Liver (tissue), 9 donors: ENCODE results near the gene KIT. TPM values are rescaled to one million over a fixed set of nuclear protein-coding genes. Genes with fewer than 3 reads are reported as not detected.
A peak's percentile ranks its signal among the peaks of the same experiment; 100 is the strongest.

ENCODE experiments used
- DNase-seq: peaks from one replicate; pipeline ENCODE4 v3.0.0-alpha.2; 2017; ENCODE audit warnings: low spot score
- H3K27ac ChIP-seq, 2 donors: one replicate each; pipeline ENCODE4 v1.7.0; 2013; ENCODE audit warnings: inconsistent platforms in 2 of 2, low read length in 2 of 2, control low read depth in 1 of 2, low read depth in 1 of 2, mild to moderate bottlenecking in 1 of 2
- H3K27me3 ChIP-seq, 4 donors: one replicate each; pipeline versions ENCODE4 v1.6.1 to v1.7.0; 2013; ENCODE audit warnings: low read length in 3 of 4, inconsistent platforms in 1 of 4, mild to moderate bottlenecking in 1 of 4, moderate library complexity in 1 of 4; ENCODE audit not compliant: control insufficient read depth in 4 of 4, insufficient read depth in 4 of 4
- H3K36me3 ChIP-seq, 4 donors: one replicate each; pipeline versions ENCODE4 v1.6.1 to v1.7.0; 2013; ENCODE audit warnings: low read length in 3 of 4, mild to moderate bottlenecking in 3 of 4, low read depth in 1 of 4, moderate library complexity in 1 of 4; ENCODE audit not compliant: control insufficient read depth in 4 of 4, insufficient read depth in 3 of 4
- H3K4me1 ChIP-seq, 4 donors: one replicate each; pipeline versions ENCODE4 v1.6.1 to v1.7.0; 2013; ENCODE audit warnings: low read length in 3 of 4, mild to moderate bottlenecking in 3 of 4, moderate library complexity in 1 of 4; ENCODE audit not compliant: control insufficient read depth in 4 of 4, insufficient read depth in 4 of 4
- H3K4me3 ChIP-seq, 3 donors: one replicate each; pipeline versions ENCODE4 v1.6.1 to v1.7.0; 2013; ENCODE audit warnings: low read length in 3 of 3, control low read depth in 1 of 3, low read depth in 1 of 3, mild to moderate bottlenecking in 1 of 3
- H3K9ac ChIP-seq, 2 donors: one replicate each; pipeline ENCODE4 v1.7.0; 2013; ENCODE audit warnings: low read length in 2 of 2, mild to moderate bottlenecking in 2 of 2, moderate library complexity in 2 of 2, control low read depth in 1 of 2, low read depth in 1 of 2
- H3K9me3 ChIP-seq, 4 donors: one replicate each; pipeline versions ENCODE4 v1.6.1 to v1.7.0; 2013; ENCODE audit warnings: low read length in 3 of 4; ENCODE audit not compliant: control insufficient read depth in 4 of 4
- EGR1 ChIP-seq, 2 donors: IDR thresholded peaks; 2 replicates each; pipeline ENCODE4 v1.6.1; 2016 to 2018; ENCODE audit warnings: antibody characterized with exemption in 2 of 2, low read depth in 2 of 2
- FOXA1 ChIP-seq: IDR thresholded peaks from 2 replicates; pipeline ENCODE4 v1.6.1; 2016; ENCODE audit warnings: antibody characterized with exemption
- FOXA2 ChIP-seq: IDR thresholded peaks from 2 replicates; pipeline ENCODE4 v1.6.1; 2016; ENCODE audit warnings: antibody characterized with exemption
- GABPA ChIP-seq, 2 donors: IDR thresholded peaks in 1 of 2; conservative IDR thresholded peaks in 1 of 2; 2 replicates each; pipeline ENCODE4 v1.6.1; 2016; ENCODE audit warnings: antibody characterized with exemption in 2 of 2, mild to moderate bottlenecking in 1 of 2, moderate library complexity in 1 of 2
- HNF4A ChIP-seq, 2 donors: conservative IDR thresholded peaks; 2 replicates each; pipeline ENCODE4 v1.6.1; 2016; ENCODE audit warnings: antibody characterized with exemption in 2 of 2, mild to moderate bottlenecking in 2 of 2
- HNF4G ChIP-seq: IDR thresholded peaks from 2 replicates; pipeline ENCODE4 v1.6.1; 2016; ENCODE audit warnings: antibody characterized with exemption
- JUND ChIP-seq, 2 donors: IDR thresholded peaks; 2 replicates each; pipeline ENCODE4 v1.6.1; 2016; ENCODE audit warnings: antibody characterized with exemption in 2 of 2
- NR2F2 ChIP-seq: IDR thresholded peaks from 2 replicates; pipeline ENCODE4 v1.6.1; 2016; ENCODE audit warnings: antibody characterized with exemption
- RAD21 ChIP-seq, 2 donors: IDR thresholded peaks; 2 replicates each; pipeline ENCODE4 v1.6.1; 2016; ENCODE audit warnings: antibody characterized with exemption in 2 of 2, mild to moderate bottlenecking in 2 of 2
- REST ChIP-seq: IDR thresholded peaks from 2 replicates; pipeline ENCODE4 v1.6.1; 2016; ENCODE audit warnings: antibody characterized with exemption, mild to moderate bottlenecking
- RXRA ChIP-seq, 2 donors: IDR thresholded peaks; 2 replicates each; pipeline ENCODE4 v1.6.1; 2017 to 2018; ENCODE audit warnings: antibody characterized with exemption in 2 of 2, mild to moderate bottlenecking in 1 of 2
- SP1 ChIP-seq: IDR thresholded peaks from 2 replicates; pipeline ENCODE4 v1.6.1; 2018; ENCODE audit warnings: antibody characterized with exemption, mild to moderate bottlenecking
- TAF1 ChIP-seq: conservative IDR thresholded peaks from 2 replicates; pipeline ENCODE4 v1.6.1; 2016; ENCODE audit warnings: antibody characterized with exemption, mild to moderate bottlenecking
- YY1 ChIP-seq: IDR thresholded peaks from 2 replicates; pipeline ENCODE4 v1.6.1; 2016; ENCODE audit warnings: antibody characterized with exemption, mild to moderate bottlenecking
- WGBS: extraction: QIAGEN DNeasy Blood & Tissue Kit; methylation state at CpG from one replicate; pipeline ENCODE4 v1.1.7; 2013; 5-methylcytosine and 5-hydroxymethylcytosine counted together
- polyA plus RNA-seq, 2 donors: library from polyadenylated mRNA; stranded (reverse) in 1 of 2; unstranded in 1 of 2; fragments of 200-250 nt in 1 of 2; fragments of >200 nt in 1 of 2; fragmentation: Nextera tagmentation in 1 of 2; extraction: Ambion mirVana in 1 of 2; gene quantifications; one replicate each; pipeline versions ENCODE4 v1.2.1 to v1.2.3, GENCODE V29; 2013 to 2015
- total RNA-seq, 2 donors: library from RNA; depleted of rRNA; stranded (reverse); fragments of >200 nt; gene quantifications; one replicate each; pipeline ENCODE4 v1.2.3, GENCODE V29; 2014
- TF ChIP-seq, protein P1 (sequence below): IDR thresholded peaks from 2 replicates; pipeline ENCODE4 v1.6.1; 2016; ENCODE audit warnings: antibody characterized with exemption
- TF ChIP-seq, protein P2 (sequence below): IDR thresholded peaks from 2 replicates; pipeline ENCODE4 v1.6.1; 2016; ENCODE audit warnings: antibody characterized with exemption
- TF ChIP-seq, protein P3 (sequence below): IDR thresholded peaks from 2 replicates; pipeline ENCODE4 v1.6.1; 2016; ENCODE audit warnings: antibody characterized with exemption
- donor health status: healthy.
- donor health status: healthy.
- donor health status: healthy.
- donor health status: healthy.
- donor health status: healthy.

The KIT gene
- 1 to 10 TPM; 1.0 to 5.5 TPM for total RNA-seq
- under 1 TPM; 0.06 to 0.91 TPM for polyA plus RNA-seq

- TF ChIP-seq TAF1: no peak
- TF ChIP-seq SP1: no peak
- TF ChIP-seq HNF4A (conservative IDR thresholded peaks at IDR 0.05): no peak
- no peak for TF ChIP-seq FOXA1
- no peak for TF ChIP-seq REST
- TF ChIP-seq, protein P1, sequence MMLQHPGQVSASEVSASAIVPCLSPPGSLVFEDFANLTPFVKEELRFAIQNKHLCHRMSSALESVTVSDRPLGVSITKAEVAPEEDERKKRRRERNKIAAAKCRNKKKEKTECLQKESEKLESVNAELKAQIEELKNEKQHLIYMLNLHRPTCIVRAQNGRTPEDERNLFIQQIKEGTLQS: no peak
- TF ChIP-seq JUND (IDR thresholded peaks at IDR 0.05): no peak
- TF ChIP-seq, protein P2, sequence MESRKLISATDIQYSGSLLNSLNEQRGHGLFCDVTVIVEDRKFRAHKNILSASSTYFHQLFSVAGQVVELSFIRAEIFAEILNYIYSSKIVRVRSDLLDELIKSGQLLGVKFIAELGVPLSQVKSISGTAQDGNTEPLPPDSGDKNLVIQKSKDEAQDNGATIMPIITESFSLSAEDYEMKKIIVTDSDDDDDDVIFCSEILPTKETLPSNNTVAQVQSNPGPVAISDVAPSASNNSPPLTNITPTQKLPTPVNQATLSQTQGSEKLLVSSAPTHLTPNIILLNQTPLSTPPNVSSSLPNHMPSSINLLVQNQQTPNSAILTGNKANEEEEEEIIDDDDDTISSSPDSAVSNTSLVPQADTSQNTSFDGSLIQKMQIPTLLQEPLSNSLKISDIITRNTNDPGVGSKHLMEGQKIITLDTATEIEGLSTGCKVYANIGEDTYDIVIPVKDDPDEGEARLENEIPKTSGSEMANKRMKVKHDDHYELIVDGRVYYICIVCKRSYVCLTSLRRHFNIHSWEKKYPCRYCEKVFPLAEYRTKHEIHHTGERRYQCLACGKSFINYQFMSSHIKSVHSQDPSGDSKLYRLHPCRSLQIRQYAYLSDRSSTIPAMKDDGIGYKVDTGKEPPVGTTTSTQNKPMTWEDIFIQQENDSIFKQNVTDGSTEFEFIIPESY: no peak
- TF ChIP-seq RAD21 (IDR thresholded peaks at IDR 0.05): no peak
- TF ChIP-seq NR2F2: no peak
- TF ChIP-seq GABPA (IDR thresholded peaks at IDR 0.05 in 1 of 2, conservative IDR thresholded peaks at IDR 0.05 in 1 of 2): no peak
- TF ChIP-seq RXRA (IDR thresholded peaks at IDR 0.05): no peak
- no peak for TF ChIP-seq EGR1 (IDR thresholded peaks at IDR 0.05; ENCODE audit: low read depth in 2 of 2)
- TF ChIP-seq, protein P3, sequence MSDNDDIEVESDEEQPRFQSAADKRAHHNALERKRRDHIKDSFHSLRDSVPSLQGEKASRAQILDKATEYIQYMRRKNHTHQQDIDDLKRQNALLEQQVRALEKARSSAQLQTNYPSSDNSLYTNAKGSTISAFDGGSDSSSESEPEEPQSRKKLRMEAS: no peak
- no peak for TF ChIP-seq HNF4G
- TF ChIP-seq FOXA2: no peak
- no peak for TF ChIP-seq YY1
- peaks cover 0 to 10% (median 6%) of the 10 kb centered on the region in 4 donors for H3K27me3 ChIP-seq
Observed at GRCh38 chr4:54657551-54658251, at the start of gene KIT. TSS of gene KIT (plus strand) at chr4:54657957. CDS start at chr4:54658015, 58 bp downstream.

DNA sequence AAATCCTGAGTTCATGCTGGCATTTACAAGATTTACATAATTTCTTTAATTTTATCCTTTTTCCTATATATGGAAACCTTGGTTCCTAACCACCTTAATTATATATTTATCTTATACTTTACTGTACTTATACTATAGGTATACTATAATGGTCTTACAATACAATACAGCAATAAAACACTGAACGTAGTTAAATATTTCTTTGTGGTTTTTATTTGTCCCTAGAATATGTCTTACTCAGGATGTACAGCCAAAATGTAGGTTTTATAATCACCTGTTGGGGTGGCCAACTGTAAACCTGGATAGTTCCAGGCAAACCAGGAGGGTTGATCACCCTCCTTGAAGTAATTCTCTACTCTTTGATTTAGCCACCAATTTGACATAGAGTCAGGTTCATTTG lies 48.4 kb upstream of the KIT start:
- no peak overlapping the region for H3K27ac ChIP-seq
- no peaks in the 10 kb centered on the region for H3K4me1 ChIP-seq
- no peaks in the 10 kb centered on the region for H3K27me3 ChIP-seq
- peaks cover 0 to 3% (median 0%) of the 10 kb centered on the region in 4 donors for H3K9me3 ChIP-seq
- TF ChIP-seq, protein P2: no peak
- H3K9ac ChIP-seq: no peak overlapping the region
- DNase-seq: no peak
- no peaks in the 10 kb centered on the region for H3K36me3 ChIP-seq
- no peak overlapping the region for H3K4me3 ChIP-seq
- WGBS: 78% methylated on average over 1 of the region's 1 CpG

More at GRCh38 chr4:54657551-54658251, at the start of gene KIT:
- no peaks in the 10 kb centered on the region for H3K9me3 ChIP-seq
- peak within 1 kb of the TSS in 2 of 3 donors; percentile 45 to 57 for H3K4me3 ChIP-seq
- WGBS: 2% methylated on average over 72 of the region's 72 CpGs
- peaks cover 10 to 33% (median 22%) of the 10 kb centered on the region in 4 donors for H3K4me1 ChIP-seq
- no peak within 1 kb of the TSS for H3K9ac ChIP-seq
- H3K36me3 ChIP-seq: no peaks in the 10 kb centered on the region
- H3K27ac ChIP-seq: no peak within 1 kb of the TSS
- DNase-seq: peak; percentile 58
